Endothelial cell (in vitro differentiated cells): Measurements from ENCODE around the gene ATG9A. TPM values are rescaled to one million over a fixed set of nuclear protein-coding genes. Genes with fewer than 3 reads are reported as not detected.

Experiments
- DNase-seq: peaks from one replicate; pipeline ENCODE4 v3.0.0; 2021; ENCODE audit warnings: low spot score
- H3K27ac Mint-ChIP-seq: one replicate; pipeline ENCODE4 v1.8.0; 2021; ENCODE audit warnings: mixed read lengths, inconsistent platforms; ENCODE audit not compliant: unreplicated experiment
- H3K27me3 Mint-ChIP-seq: one replicate; pipeline ENCODE4 v1.8.0; 2021; ENCODE audit warnings: mild to moderate bottlenecking, moderate library complexity, mixed read lengths, inconsistent platforms; ENCODE audit not compliant: unreplicated experiment
- H3K36me3 Mint-ChIP-seq: one replicate; pipeline ENCODE4 v1.8.0; 2021; ENCODE audit warnings: mild to moderate bottlenecking, low read depth, mixed read lengths, inconsistent platforms; ENCODE audit not compliant: unreplicated experiment
- H3K4me1 Mint-ChIP-seq: one replicate; pipeline ENCODE4 v1.8.0; 2021; ENCODE audit warnings: mild to moderate bottlenecking, mixed read lengths, inconsistent platforms; ENCODE audit not compliant: unreplicated experiment
- H3K4me3 Mint-ChIP-seq: one replicate; pipeline ENCODE4 v1.8.0; 2021; ENCODE audit warnings: mild to moderate bottlenecking, mixed read lengths, inconsistent platforms; ENCODE audit not compliant: unreplicated experiment
- H3K9me3 Mint-ChIP-seq: one replicate; pipeline ENCODE4 v1.8.0; 2021; ENCODE audit warnings: mixed read lengths, inconsistent platforms; ENCODE audit not compliant: unreplicated experiment
- total RNA-seq: library from RNA; stranded (reverse); fragmentation: NEBNext Ultra II Directional; extraction: Animal tissue kit (Norgen Biotek cat#: 25700); gene quantifications from one replicate; pipeline ENCODE4 v1.2.1, GENCODE V29; 2021; ENCODE audit not compliant: unreplicated experiment
- TF ChIP-seq, protein P1 (sequence below): fragments of 200-600 bp; sonication (generic); IDR thresholded peaks from one replicate; pipeline ENCODE4 v1.5.0; 2021; ENCODE audit warnings: antibody characterized with exemption; ENCODE audit not compliant: unreplicated experiment

Gene ATG9A
- total RNA-seq, 1 donor from 2014 or later: 48.5 TPM

DNA sequence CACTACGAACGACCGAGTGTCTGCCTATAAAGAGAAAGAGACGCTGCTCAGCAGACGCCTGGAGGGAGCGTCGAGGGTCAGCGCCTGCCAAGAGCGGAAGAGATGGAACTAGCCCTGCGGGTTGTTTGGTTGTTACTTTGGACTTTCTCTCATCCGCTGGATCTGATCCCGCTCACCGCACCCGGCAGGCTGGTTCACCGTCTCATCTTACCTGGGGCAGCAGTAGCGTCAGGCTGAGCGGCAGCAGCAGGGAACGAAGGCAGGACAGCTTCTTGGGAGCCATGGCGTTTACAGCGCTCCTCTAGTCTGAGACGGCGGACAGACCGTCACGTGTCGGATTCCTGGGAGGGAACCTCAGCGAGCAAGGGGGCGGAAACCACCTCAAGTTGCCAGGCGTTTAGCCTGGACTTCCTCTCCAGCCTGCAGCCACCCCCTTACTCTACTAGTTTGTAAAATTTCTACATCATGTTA, 13.9 kb upstream of the ATG9A start:
- TF ChIP-seq, protein P1, sequence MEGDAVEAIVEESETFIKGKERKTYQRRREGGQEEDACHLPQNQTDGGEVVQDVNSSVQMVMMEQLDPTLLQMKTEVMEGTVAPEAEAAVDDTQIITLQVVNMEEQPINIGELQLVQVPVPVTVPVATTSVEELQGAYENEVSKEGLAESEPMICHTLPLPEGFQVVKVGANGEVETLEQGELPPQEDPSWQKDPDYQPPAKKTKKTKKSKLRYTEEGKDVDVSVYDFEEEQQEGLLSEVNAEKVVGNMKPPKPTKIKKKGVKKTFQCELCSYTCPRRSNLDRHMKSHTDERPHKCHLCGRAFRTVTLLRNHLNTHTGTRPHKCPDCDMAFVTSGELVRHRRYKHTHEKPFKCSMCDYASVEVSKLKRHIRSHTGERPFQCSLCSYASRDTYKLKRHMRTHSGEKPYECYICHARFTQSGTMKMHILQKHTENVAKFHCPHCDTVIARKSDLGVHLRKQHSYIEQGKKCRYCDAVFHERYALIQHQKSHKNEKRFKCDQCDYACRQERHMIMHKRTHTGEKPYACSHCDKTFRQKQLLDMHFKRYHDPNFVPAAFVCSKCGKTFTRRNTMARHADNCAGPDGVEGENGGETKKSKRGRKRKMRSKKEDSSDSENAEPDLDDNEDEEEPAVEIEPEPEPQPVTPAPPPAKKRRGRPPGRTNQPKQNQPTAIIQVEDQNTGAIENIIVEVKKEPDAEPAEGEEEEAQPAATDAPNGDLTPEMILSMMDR: no peak
- H3K36me3 Mint-ChIP-seq: no peaks in the 10 kb centered on the region
- DNase-seq: no peak
- H3K27me3 Mint-ChIP-seq: peaks cover 15% of the 10 kb centered on the region
- H3K9me3 Mint-ChIP-seq: no peaks in the 10 kb centered on the region
- peak overlapping the region; percentile 26 for H3K27ac Mint-ChIP-seq
- H3K4me3 Mint-ChIP-seq: no peak overlapping the region
- H3K4me1 Mint-ChIP-seq: peaks cover 13% of the 10 kb centered on the region

DNA sequence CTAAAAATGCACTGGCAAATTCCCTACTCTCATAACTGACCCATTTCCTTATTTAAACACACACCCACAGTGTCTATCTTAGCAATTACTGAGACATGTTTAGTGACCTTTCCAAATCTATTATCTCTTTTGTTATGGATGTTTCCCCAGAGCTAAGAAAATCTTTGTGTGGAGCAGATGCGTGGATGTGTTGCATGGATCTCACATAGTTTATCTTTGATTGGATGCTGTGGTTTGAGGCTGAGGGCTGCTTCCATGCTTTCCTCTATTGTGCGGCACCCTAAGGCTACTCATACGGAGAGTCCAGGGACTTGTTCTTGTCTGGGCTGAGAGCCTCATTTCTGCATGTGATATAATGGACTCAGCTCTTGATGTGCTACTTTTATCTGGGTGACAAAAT, 4.9 kb upstream of the ATG9A start:
- Mint-ChIP-seq H3K4me3 (peak overlapping the region; percentile 16), H3K27me3 (peaks cover 7% of the 10 kb centered on the region), H3K9me3 (no peaks in the 10 kb centered on the region), H3K4me1 (peaks cover 10% of the 10 kb centered on the region), H3K27ac (no peak overlapping the region), H3K36me3 (peaks cover 35% of the 10 kb centered on the region)
- no peak for DNase-seq
- TF ChIP-seq, protein P1: no peak

DNA sequence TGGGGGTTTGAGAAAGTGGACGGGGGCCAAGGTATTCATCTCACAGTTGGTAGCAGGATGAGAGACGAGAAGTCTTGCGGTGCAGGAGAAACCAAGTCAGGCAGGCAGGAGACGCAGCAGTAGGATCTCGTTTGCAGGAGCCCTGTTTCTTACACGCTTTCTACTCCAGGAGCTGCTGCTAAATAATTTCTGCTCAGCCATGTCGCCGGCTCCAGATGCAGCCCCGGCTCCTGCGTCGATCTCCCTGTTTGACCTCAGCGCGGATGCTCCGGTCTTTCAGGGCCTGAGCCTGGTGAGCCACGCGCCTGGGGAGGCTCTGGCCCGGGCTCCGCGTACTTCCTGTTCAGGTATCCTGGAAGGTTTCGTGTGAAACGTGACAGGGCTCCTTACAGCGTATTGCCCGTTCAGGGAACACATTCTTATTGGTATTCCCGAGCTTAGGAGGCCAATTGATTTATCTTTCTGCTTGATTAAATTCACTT, 664 bp upstream of the ATG9A start:
- Mint-ChIP-seq H3K27ac (peak overlapping the region; percentile 99), H3K4me1 (peaks cover 22% of the 10 kb centered on the region), H3K36me3 (peaks cover 35% of the 10 kb centered on the region), H3K4me3 (peak overlapping the region; percentile 100), H3K27me3 (peaks cover 3% of the 10 kb centered on the region), H3K9me3 (no peaks in the 10 kb centered on the region)
- peak; percentile 61 for DNase-seq
- TF ChIP-seq, protein P1: no peak

DNA sequence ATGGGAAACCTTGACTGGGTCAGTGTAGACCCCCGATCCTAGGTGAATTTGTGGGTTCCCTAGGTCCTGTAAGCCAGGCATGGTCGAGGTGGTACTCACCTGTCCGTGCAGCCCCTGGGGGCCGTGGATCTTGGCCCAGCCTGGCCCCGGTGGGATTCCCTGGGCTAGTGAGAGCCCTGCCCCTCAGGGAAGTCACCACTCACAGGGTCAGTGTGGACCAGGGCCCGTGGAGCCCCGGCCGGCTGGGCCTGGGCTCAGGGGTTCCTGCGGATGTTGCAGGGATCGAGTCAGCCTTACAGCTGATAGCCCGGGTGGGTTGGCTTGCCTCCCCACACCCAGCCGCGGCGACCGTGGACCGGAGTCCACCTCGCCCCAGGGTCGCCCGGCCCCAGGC, 528 bp downstream of the ATG9A start:
- Mint-ChIP-seq H3K36me3 (peaks cover 30% of the 10 kb centered on the region), H3K4me1 (peaks cover 22% of the 10 kb centered on the region), H3K27ac (peak overlapping the region; percentile 57), H3K9me3 (no peaks in the 10 kb centered on the region), H3K4me3 (peak overlapping the region; percentile 88), H3K27me3 (peaks cover 5% of the 10 kb centered on the region)
- TF ChIP-seq, protein P1: no peak
- no peak for DNase-seq

DNA sequence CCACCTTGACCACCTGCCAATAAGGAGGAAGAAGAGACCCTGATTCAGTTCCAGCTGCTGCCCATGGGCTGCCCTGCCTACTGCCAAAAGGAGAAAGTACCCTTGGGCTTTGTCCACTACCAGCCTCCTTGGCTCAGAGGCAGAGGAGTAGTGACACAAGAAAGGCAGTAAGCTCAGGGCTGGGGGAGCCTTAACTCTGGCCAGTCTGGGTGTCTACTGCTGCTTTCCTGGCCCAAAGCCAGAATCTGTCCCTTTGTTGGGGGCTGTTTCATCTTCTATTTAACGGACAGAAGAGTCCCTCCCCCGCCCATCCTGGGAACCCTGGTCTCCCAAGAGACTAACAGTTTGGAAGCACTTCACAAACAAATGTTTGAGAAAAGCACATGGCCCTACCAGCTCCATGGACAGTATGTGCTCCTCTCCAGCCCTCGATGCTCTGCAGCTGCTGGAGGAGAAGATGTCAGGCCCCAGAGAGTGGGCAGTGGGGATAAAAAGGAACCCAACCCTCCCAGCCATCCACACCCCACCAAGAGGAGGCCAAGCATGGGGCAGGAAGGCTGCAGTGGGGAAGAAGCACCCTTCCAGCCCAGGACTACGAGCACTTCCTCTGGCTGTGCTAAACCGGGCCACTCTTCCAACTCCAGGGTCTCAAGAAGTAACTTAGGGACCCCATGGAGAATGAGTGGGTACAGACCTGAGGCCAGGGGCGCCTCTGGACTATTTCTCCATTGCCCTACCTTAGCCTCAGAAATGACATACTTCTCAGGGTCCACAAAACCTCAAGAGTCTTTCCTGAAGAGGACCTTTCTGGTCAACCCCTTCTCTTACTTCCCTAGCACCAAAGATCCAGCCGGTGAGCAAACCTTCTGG, 1.2 kb downstream of the ATG9A start:
- H3K36me3 Mint-ChIP-seq: peaks cover 34% of the 10 kb centered on the region
- H3K27ac Mint-ChIP-seq: peak overlapping the region; percentile 57
- TF ChIP-seq, protein P1: no peak
- H3K27me3 Mint-ChIP-seq: peaks cover 5% of the 10 kb centered on the region
- no peak for DNase-seq
- H3K9me3 Mint-ChIP-seq: no peaks in the 10 kb centered on the region
- H3K4me3 Mint-ChIP-seq: peak overlapping the region; percentile 88
- H3K4me1 Mint-ChIP-seq: peaks cover 22% of the 10 kb centered on the region
